Measurements from ENCODE around the gene SLC7A1.

GRCh38 chr13:29497137-29497654, 98.3 kb downstream of the SLC7A1 start:
- TF ChIP-seq CTCF (IDR thresholded peaks at IDR 0.05) = no peak
- no peak for TF ChIP-seq POLR2A (IDR thresholded peaks at IDR 0.05)
- no peak for TF ChIP-seq POLR2AphosphoS5 (IDR thresholded peaks at IDR 0.05)
